ENCODE measurements around the gene REXO1.

DNA sequence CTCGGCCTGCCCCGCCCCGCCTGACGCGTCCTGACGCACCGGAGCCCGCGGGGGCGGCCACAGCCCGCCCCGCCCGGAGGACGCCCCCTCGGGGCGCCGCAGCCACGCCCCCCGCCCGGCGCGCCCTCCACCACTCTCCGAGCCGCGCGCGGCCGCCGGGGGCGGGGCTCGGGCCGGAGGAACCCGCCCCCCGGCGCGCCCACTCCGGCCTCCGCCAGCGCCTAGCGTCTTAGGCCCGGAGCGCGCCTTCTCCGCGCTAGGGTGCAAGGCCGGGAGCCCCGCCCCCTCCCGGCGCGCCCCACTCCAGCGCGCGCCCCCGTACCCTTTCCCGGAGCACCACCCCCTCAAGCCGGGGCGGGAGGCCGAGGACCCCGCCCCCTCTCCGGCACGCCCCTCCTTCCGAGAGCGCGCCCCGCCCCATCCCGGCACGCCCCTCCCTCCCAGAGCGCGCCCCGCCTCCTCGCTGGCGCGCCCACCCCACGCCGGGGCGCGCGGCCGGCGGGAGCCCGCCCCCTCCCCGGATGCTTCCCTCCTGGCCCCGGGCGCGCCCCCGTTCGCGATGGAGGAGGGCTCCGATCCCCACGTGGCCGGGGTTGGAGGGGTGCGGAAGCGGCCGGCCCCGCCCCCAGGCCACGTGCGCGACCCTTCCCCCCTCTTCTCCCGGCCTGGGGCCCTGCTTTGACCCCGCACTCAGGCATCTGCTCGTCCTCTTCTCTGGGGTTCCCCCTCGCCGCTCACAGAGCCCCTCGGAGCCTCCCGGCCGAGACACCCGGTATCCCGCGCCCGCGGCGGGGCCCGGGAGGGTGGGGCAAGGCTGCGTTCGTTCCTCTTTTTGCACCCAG, 15.6 kb upstream of the REXO1 start:
- TF ChIP-seq, protein P1, sequence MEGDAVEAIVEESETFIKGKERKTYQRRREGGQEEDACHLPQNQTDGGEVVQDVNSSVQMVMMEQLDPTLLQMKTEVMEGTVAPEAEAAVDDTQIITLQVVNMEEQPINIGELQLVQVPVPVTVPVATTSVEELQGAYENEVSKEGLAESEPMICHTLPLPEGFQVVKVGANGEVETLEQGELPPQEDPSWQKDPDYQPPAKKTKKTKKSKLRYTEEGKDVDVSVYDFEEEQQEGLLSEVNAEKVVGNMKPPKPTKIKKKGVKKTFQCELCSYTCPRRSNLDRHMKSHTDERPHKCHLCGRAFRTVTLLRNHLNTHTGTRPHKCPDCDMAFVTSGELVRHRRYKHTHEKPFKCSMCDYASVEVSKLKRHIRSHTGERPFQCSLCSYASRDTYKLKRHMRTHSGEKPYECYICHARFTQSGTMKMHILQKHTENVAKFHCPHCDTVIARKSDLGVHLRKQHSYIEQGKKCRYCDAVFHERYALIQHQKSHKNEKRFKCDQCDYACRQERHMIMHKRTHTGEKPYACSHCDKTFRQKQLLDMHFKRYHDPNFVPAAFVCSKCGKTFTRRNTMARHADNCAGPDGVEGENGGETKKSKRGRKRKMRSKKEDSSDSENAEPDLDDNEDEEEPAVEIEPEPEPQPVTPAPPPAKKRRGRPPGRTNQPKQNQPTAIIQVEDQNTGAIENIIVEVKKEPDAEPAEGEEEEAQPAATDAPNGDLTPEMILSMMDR (IDR thresholded peaks at IDR 0.05) = no peak
- no peak for TF ChIP-seq EZH2 (IDR thresholded peaks at IDR 0.05; ENCODE audit: borderline replicate concordance, insufficient read depth, low read depth, low read length, poor library complexity, severe bottlenecking)
